Progenitor cell of endocrine pancreas (in vitro differentiated cells): ENCODE data around the gene SDC4. TPM values are rescaled to one million over a fixed set of nuclear protein-coding genes. Genes with fewer than 3 reads are reported as not detected.

Experiments
- DNase-seq: peaks from one replicate; pipeline ENCODE4 v3.0.0; 2021; ENCODE audit warnings: low spot score; ENCODE audit not compliant: unreplicated experiment
- H3K27ac Mint-ChIP-seq: 2 replicates; pipeline ENCODE4 v1.8.0; 2021; ENCODE audit warnings: mild to moderate bottlenecking, moderate library complexity, mixed read lengths
- H3K27me3 Mint-ChIP-seq: 2 replicates; pipeline ENCODE4 v1.8.0; 2021; ENCODE audit warnings: mixed read lengths
- H3K36me3 Mint-ChIP-seq: 2 replicates; pipeline ENCODE4 v1.8.0; 2022; ENCODE audit warnings: mixed read lengths; ENCODE audit not compliant: insufficient read depth
- H3K4me1 Mint-ChIP-seq: 2 replicates; pipeline ENCODE4 v1.8.0; 2021; ENCODE audit warnings: low read depth, mixed read lengths
- H3K4me3 Mint-ChIP-seq: 2 replicates; pipeline ENCODE4 v1.8.0; 2021; ENCODE audit warnings: low read depth, mild to moderate bottlenecking, moderate library complexity, mixed read lengths
- H3K9me3 Mint-ChIP-seq: 2 replicates; pipeline ENCODE4 v1.8.0; 2021; ENCODE audit warnings: low read depth, mixed read lengths
- total RNA-seq: library from RNA; stranded (reverse); gene quantifications from 2 replicates; pipeline ENCODE4 v1.2.1, GENCODE V29; 2021
- TF ChIP-seq, protein P1 (sequence below): fragments of 200-600 bp; sonication (generic); IDR thresholded peaks from one replicate; pipeline ENCODE4 v1.5.0; 2021; ENCODE audit warnings: antibody characterized with exemption, mild to moderate bottlenecking; ENCODE audit not compliant: unreplicated experiment

The SDC4 gene
- total RNA-seq, 1 donor from 2014 or later, result 121 TPM

DNA sequence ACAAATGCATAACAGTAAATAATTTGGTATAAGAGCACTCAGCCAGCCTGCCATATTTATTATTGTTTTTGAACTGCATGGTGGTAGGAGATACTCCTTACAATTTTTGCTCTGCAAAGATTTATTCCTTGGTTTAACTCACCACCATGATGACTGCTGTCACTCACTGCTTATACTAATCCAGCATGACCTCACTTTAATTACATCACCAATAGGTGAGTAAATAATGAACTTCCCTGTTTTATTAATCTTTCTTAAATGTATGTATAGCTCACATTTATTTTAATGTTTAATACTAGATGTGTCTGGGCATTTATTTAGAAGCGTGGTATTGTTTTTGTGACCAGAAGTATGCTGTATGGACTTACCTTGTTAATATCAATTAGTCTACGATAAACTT lies 42.7 kb upstream of the SDC4 start:
- Mint-ChIP-seq H3K27me3 (no peaks in the 10 kb centered on the region), H3K27ac (no peak overlapping the region), H3K9me3 (peaks cover 8% of the 10 kb centered on the region), H3K36me3 (peaks cover 5% of the 10 kb centered on the region), H3K4me3 (no peak overlapping the region), H3K4me1 (no peaks in the 10 kb centered on the region)
- DNase-seq, result no peak
- TF ChIP-seq, protein P1, sequence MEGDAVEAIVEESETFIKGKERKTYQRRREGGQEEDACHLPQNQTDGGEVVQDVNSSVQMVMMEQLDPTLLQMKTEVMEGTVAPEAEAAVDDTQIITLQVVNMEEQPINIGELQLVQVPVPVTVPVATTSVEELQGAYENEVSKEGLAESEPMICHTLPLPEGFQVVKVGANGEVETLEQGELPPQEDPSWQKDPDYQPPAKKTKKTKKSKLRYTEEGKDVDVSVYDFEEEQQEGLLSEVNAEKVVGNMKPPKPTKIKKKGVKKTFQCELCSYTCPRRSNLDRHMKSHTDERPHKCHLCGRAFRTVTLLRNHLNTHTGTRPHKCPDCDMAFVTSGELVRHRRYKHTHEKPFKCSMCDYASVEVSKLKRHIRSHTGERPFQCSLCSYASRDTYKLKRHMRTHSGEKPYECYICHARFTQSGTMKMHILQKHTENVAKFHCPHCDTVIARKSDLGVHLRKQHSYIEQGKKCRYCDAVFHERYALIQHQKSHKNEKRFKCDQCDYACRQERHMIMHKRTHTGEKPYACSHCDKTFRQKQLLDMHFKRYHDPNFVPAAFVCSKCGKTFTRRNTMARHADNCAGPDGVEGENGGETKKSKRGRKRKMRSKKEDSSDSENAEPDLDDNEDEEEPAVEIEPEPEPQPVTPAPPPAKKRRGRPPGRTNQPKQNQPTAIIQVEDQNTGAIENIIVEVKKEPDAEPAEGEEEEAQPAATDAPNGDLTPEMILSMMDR, result no peak

DNA sequence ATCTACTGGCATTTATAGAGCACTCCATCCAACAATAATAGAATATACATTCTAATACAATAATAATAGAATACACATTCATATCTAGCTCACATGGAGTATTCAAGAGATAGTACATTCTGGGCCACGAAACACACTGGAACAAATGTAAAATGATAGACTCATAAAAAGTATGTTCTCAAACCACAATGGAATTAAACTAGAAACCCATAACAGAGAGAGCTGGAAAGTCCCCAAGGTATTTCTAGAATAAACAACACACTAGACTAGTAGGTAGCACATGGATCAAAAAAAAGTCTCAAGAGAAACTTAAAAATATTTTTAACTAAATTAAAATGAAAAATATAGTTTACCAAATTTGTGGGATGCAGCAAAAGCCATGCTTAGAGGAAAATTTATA lies 39.0 kb upstream of the SDC4 start:
- TF ChIP-seq, protein P1, result no peak
- no peak overlapping the region for H3K27ac Mint-ChIP-seq
- peaks cover 8% of the 10 kb centered on the region for H3K9me3 Mint-ChIP-seq
- DNase-seq, result no peak
- H3K27me3 Mint-ChIP-seq, result no peaks in the 10 kb centered on the region
- H3K4me1 Mint-ChIP-seq, result no peaks in the 10 kb centered on the region
- H3K36me3 Mint-ChIP-seq, result peaks cover 5% of the 10 kb centered on the region
- no peak overlapping the region for H3K4me3 Mint-ChIP-seq

GRCh38 chr20:45378191-45378590 lies 30.0 kb upstream of the SDC4 start, which contains the start of gene TP53TG5:
Gene TP53TG5, minus strand, starts transcription at chr20:45378325. Its CDS starts 89 bp downstream, at chr20:45378236.
- DNase-seq, result no peak
- H3K9me3 Mint-ChIP-seq, result no peaks in the 10 kb centered on the region
- H3K27me3 Mint-ChIP-seq, result no peaks in the 10 kb centered on the region
- H3K27ac Mint-ChIP-seq, result no peak within 1 kb of the TSS
- H3K4me1 Mint-ChIP-seq, result peaks cover 7% of the 10 kb centered on the region
- TF ChIP-seq, protein P1, result no peak
- no peak within 1 kb of the TSS for H3K4me3 Mint-ChIP-seq
- peaks cover 2% of the 10 kb centered on the region for H3K36me3 Mint-ChIP-seq

DNA sequence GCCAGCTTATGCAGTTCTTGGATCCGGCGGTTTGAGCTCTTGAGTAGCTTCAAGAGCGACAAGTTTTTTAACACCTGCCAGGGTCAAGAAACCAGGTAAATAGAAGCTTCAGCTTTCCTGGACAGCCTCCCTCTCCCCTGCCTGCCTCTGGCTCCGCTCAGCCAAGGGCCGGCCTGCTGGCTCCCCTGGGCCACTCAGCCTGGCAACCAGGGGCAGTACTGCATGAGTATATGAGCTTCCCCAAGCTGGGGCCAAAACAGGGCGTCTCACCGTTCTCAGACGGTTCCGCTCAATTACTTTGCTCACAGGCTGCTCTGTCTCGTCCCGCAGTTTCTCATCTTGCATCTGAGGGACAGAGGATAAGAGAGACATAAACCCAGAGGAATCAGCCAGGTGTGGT lies 29.0 kb upstream of the SDC4 start:
- peaks cover 2% of the 10 kb centered on the region for H3K36me3 Mint-ChIP-seq
- no peaks in the 10 kb centered on the region for H3K9me3 Mint-ChIP-seq
- peaks cover 8% of the 10 kb centered on the region for H3K4me1 Mint-ChIP-seq
- no peak overlapping the region for H3K4me3 Mint-ChIP-seq
- TF ChIP-seq, protein P1, result no peak
- H3K27ac Mint-ChIP-seq, result no peak overlapping the region
- no peak for DNase-seq
- peaks cover 3% of the 10 kb centered on the region for H3K27me3 Mint-ChIP-seq

GRCh38 chr20:45374966-45375365 lies 26.7 kb upstream of the SDC4 start:
- H3K4me3 Mint-ChIP-seq, result no peak overlapping the region
- no peak overlapping the region for H3K27ac Mint-ChIP-seq
- H3K36me3 Mint-ChIP-seq, result no peaks in the 10 kb centered on the region
- DNase-seq, result no peak
- peaks cover 4% of the 10 kb centered on the region for H3K27me3 Mint-ChIP-seq
- peaks cover 9% of the 10 kb centered on the region for H3K4me1 Mint-ChIP-seq
- TF ChIP-seq, protein P1, result no peak
- no peaks in the 10 kb centered on the region for H3K9me3 Mint-ChIP-seq
